Fibroblast of gingiva (primary cell): Measurements from ENCODE around the gene TCEANC.

Experiments used
- DNase-seq: peaks from one replicate; pipeline ENCODE4 v3.0.0-alpha.2; 2011; ENCODE audit warnings: low read depth

Gene TCEANC

GRCh38 chrX:13692771-13693231 lies 39.9 kb downstream of the TCEANC start:
- DNase-seq: no peak

GRCh38 chrX:13693341-13693961 lies 40.5 kb downstream of the TCEANC start:
- DNase-seq: no peak

- no peak for DNase-seq
These were observed 41.4 kb downstream of the TCEANC start for GRCh38 chrX:13694359-13694758.

GRCh38 chrX:13694983-13695382 lies 42.0 kb downstream of the TCEANC start:
- no peak for DNase-seq

DNA sequence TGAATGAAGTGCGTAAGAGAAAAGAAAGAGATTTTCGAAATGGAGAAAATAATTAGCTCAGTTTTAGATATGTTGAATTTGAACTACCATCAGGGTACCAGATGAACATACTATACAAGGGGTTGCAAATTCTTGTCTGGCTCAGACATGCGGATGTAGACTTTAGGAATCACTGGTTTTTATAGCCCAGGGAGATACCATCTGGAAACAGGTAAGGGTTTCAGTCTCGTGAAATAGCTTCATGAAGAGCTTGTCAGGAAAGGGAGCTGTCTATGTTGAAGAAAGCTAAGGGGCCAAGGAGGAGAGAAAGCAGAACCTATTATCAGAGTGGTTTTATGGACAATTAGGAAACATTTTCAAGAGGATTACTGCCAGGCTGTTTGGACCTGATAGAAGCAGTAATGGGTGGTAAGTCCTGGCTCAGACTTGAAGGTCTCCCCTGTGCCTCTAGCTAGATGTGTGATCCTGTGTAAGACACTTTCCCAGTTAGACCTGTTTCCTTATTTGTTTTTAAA lies 42.7 kb downstream of the TCEANC start:
- DNase-seq: no peak

GRCh38 chrX:13697455-13697854 lies 44.5 kb downstream of the TCEANC start:
- DNase-seq: peak; percentile 25

DNA sequence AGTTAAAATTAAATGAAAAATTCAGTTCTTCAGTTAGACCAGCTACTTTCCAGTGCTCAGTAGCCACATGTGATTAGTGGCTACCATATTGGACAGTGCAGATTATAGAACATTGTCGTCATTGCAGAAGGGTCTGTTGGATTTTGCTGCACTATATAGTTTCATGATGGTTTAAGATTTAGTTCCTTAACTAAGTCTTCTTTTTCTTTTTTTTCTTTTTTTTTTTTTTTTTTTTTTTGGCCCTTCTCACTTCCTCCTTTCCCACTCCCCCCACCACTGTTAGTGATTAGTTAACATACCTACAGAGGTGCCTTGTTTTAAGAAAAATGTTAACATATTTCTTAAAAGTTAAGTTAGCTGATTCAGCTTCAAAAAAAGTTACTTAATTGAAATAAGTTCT lies 45.0 kb downstream of the TCEANC start:
- DNase-seq: no peak

DNA sequence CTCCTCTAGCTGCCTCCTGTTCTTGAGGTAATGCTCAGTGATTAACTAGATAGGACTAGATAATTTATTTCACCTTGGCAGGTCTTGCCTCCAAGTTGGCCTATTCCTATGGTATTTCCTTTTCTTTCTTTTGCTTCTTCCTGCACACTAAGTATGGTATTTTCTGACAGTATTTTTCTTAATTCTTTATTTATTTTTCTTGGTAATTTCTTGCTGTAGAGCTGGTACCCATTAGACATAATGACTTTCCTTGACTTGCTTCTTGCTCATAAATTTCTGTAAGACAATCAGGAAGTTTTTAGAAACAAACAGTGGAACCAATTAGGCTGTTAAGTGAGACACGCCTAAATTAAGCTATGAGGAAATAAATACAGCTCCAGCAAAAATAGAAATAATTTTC lies 45.5 kb downstream of the TCEANC start:
- DNase-seq: no peak

DNA sequence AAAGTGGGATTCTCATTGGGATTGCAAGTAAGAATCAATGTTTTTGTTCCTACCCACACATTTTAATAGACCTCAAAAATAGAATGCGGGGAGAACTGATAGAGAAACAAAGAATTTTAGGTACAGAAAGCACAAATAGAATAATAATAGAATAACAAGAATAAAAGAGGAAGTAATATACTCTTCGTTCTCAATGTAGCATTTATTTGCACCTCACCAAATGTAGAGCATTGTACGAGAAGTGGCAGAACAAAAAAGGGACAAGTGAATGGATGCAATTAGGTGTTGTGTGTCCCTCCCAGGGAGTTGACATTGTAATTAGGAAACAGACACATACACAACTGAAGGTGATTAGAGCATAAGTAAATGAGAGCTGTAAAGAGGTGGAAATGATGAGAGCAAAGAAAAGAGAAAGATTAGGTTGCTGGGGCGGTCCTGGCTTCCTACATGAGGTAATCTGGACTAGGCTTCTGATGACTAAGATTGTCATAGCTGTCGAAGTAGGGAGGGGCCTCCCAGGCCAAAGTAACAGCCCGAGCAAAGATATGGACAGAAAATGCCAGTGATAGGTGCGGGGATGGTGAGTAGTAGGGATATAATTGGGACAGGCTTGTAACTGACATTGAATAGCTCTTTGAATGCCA lies 46.4 kb downstream of the TCEANC start:
- DNase-seq: no peak

DNA sequence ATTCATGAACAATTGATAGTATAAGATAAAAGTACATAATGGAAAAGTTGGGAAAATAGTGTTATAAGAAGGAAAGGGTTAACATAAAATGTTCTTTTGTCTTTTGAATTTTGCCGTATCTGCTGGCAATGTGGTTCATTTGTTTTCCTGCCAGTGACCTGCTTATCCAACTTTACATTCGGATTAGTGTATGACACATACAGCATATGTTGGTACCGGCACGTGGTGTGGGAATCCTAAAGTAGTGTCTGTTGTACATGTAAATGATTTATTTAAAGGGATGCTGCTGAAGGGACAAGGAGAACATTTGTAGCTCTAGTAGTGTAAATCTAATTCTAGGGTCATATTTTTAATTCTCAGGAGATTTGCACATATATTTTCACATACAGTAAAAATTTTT lies 47.4 kb downstream of the TCEANC start:
- no peak for DNase-seq

- no peak for DNase-seq
These were observed 49.3 kb downstream of the TCEANC start for GRCh38 chrX:13702111-13702789.

DNA sequence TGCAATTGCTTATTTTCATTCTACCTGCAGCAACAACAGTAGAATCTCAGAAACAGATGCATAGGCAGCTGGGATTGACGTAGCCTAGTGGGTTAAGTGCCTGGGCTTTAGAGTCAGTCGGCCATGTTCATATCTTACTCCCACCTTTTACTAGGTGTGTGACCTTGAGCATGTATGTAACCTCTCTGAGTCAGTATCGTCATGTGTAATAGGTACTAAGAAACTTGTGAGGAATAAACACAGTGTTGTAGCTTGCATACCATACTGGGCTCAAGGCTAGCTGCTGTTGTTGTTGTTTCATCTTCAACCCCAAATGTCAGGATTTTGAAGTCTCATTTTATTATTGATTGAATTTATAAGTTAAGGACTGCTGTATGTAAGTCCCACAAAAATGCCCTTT lies 50.2 kb downstream of the TCEANC start:
- no peak for DNase-seq

DNA sequence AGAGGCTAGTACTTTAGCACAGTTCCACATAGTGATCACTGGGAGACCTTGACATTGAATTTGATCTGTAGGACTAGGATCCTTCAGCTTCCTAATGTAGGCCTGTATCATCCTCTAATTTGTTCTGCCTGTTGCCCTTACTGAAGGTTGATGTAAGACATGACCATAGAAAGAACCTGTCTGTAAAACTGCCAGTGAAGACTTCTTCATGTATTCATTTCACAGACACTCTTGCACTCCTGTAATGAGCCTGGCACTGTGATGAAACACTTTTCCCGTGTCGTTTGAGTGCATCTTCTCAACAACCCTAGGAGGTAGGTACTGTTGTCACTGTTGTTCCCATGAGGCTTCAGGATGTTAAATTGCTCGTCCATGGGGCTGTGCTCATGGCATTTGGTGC lies 50.6 kb downstream of the TCEANC start:
- no peak for DNase-seq

DNA sequence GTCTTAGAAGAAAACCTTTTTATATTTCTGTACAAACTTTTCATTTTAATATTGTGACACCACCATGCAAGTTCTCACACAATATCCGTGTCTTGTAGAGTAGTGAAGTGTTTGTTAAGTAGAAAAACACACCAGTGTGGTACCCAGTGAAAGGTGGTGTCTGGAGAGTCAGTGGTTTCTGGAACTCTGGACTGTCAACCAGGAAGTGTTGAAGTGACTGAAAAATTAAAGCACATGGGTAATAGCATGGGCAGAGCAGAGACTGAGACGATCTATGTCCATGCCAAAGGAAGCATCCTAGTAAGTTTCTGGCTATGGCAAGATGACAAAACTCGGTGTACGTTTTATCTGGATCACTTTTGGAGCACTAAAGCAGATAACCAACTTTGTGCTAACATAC lies 58.2 kb downstream of the TCEANC start:
- DNase-seq: no peak
